Activated naive CD8-positive, alpha-beta T cell (primary cell): ENCODE data around the gene NFATC4.
"Not testable (repeated sequence)": the region's sequence is repeated elsewhere in the genome, so short reads cannot be mapped to it uniquely, and the experiment has no call there.

ENCODE experiments used
- H3K27ac Mint-ChIP-seq: one replicate; pipeline ENCODE4 v1.8.0; 2021; ENCODE audit warnings: mixed read lengths
- H3K27me3 Mint-ChIP-seq: one replicate; pipeline ENCODE4 v1.8.0; 2021; ENCODE audit warnings: mixed read lengths
- H3K36me3 Mint-ChIP-seq: one replicate; pipeline ENCODE4 v1.8.0; 2021; ENCODE audit warnings: mixed read lengths
- H3K4me1 Mint-ChIP-seq: one replicate; pipeline ENCODE4 v1.8.0; 2021; ENCODE audit warnings: low read depth, mixed read lengths
- H3K4me3 Mint-ChIP-seq: one replicate; pipeline ENCODE4 v1.8.0; 2021; ENCODE audit warnings: mild to moderate bottlenecking, mixed read lengths
- H3K9me3 Mint-ChIP-seq: one replicate; pipeline ENCODE4 v1.8.0; 2021; ENCODE audit warnings: low read depth, mixed read lengths

NFATC4 gene

DNA sequence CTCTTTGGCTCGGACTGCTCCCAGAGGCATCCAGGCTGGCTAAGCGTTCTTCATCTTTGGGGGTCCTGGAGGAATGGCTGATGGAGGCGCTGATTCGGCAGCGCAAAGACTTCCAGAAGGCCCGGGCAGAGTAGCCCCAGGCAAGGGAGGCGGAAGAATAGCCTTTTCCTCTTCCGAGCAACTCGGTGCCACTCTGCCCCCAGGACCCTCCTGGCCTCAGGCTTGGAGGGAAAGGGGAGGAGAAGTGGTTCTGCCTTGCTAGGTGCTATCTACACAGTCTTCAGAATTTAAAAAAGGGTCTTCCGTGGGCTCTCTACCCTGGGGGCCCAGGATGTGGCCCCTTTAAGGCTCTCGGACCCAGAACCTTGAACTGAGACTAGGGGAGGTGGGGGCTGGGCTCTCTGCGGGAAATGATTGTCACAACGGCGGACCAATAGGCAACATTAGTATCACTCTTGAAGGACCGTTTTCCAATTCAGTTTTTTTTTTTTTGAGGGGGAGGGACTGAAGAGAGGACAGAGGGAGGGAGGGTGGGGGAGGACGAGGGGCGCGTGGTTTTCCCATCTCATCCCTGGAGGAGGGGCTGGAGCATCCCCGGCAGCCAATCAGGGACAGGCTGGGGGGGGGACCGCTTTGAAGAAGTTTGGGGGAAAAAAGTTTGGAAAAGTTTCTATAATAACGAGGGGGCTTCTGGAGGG is at the start of gene NFATC4:
NFATC4 (plus strand) TSS at position 671 of the 698 bp plus-strand sequence. CDS start 157 bp downstream, outside the sequence.
- Mint-ChIP-seq H3K4me1 (peaks cover 24% of the 10 kb centered on the region), H3K4me3 (peak within 1 kb of the TSS; percentile 75), H3K36me3 (no peaks in the 10 kb centered on the region), H3K9me3 (no peaks in the 10 kb centered on the region), H3K27me3 (peaks cover 26% of the 10 kb centered on the region), H3K27ac (no peak within 1 kb of the TSS)

DNA sequence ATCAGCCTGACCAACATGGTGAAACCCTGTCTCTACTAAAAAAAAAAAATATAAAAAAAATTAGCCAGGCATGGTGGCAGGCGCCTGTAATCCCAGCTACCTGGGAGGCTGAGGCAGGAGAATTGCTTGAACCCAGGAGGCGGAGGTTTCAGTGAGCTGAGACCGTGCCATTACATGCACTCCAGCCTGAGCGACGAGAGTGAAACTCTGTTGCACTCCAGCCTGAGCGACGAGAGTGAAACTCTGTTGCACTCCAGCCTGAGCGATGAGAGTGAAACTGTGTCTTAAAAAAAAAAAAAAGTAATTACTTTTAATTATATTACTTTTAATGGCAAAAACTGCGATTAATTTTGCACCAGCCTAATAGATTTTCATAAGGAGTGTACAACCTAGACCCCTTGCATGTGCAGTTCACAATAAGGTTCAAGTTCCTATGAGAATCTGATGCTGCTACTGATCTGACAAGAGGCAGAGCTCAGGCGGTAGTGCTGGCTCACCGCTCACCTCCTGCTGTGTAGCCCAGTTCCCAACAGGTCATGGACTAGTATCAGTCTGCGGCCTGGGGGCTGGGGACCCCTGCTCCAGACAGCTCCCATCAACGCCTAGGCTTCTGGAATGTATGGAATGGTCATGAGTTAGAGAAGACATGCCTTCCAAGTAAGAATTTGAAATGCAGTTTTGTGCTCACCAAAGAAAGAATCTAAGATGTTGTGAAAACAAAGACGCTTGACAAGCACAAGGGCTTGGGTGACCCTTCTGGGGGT is 46.6 kb upstream of the NFATC4 start:
- H3K9me3 Mint-ChIP-seq: no peaks in the 10 kb centered on the region
- no peak overlapping the region for H3K4me3 Mint-ChIP-seq
- H3K27ac Mint-ChIP-seq: no peak overlapping the region
- no peaks in the 10 kb centered on the region for H3K36me3 Mint-ChIP-seq
- no peaks in the 10 kb centered on the region for H3K27me3 Mint-ChIP-seq
- peaks cover 9% of the 10 kb centered on the region for H3K4me1 Mint-ChIP-seq

GRCh38 chr14:24322672-24323071 is 45.3 kb upstream of the NFATC4 start:
- H3K36me3 Mint-ChIP-seq: no peaks in the 10 kb centered on the region
- no peak overlapping the region for H3K4me3 Mint-ChIP-seq
- H3K27me3 Mint-ChIP-seq: no peaks in the 10 kb centered on the region
- peaks cover 9% of the 10 kb centered on the region for H3K4me1 Mint-ChIP-seq
- no peak overlapping the region for H3K27ac Mint-ChIP-seq
- H3K9me3 Mint-ChIP-seq: no peaks in the 10 kb centered on the region

GRCh38 chr14:24323341-24323740 is 44.6 kb upstream of the NFATC4 start:
- Mint-ChIP-seq H3K27me3 (no peaks in the 10 kb centered on the region), H3K4me1 (peaks cover 9% of the 10 kb centered on the region), H3K4me3 (no peak overlapping the region), H3K9me3 (no peaks in the 10 kb centered on the region), H3K27ac (no peak overlapping the region), H3K36me3 (no peaks in the 10 kb centered on the region)

DNA sequence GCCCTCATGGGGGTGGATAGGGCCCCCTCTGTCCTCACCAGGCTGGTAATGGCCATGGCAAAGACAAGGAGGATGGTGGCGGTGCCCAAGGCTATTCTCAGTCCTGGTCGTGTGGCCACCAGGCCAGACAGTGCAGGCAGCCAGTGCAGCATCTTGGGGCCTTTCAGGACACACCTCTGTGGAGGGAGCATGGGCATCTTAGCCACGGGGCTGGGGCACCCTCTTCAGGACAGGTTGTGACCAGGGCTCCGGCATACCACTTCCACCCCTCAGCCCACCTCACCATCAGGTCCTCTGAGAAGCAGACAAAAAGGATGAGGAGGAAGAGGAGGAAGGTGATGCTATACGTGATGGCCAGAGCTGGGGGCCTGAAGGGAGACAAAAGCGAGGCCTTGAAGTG is 44.0 kb upstream of the NFATC4 start:
- no peak overlapping the region for H3K27ac Mint-ChIP-seq
- H3K36me3 Mint-ChIP-seq: no peaks in the 10 kb centered on the region
- H3K27me3 Mint-ChIP-seq: no peaks in the 10 kb centered on the region
- no peak overlapping the region for H3K4me3 Mint-ChIP-seq
- H3K9me3 Mint-ChIP-seq: no peaks in the 10 kb centered on the region
- peaks cover 10% of the 10 kb centered on the region for H3K4me1 Mint-ChIP-seq

- no peaks in the 10 kb centered on the region for H3K36me3 Mint-ChIP-seq
- peaks cover under 1% of the 10 kb centered on the region for H3K27me3 Mint-ChIP-seq
- H3K4me3 Mint-ChIP-seq: no peak overlapping the region
- peaks cover 12% of the 10 kb centered on the region for H3K4me1 Mint-ChIP-seq
- no peak overlapping the region for H3K27ac Mint-ChIP-seq
- H3K9me3 Mint-ChIP-seq: no peaks in the 10 kb centered on the region
Measured at GRCh38 chr14:24325041-24325530, 42.9 kb upstream of the NFATC4 start.

DNA sequence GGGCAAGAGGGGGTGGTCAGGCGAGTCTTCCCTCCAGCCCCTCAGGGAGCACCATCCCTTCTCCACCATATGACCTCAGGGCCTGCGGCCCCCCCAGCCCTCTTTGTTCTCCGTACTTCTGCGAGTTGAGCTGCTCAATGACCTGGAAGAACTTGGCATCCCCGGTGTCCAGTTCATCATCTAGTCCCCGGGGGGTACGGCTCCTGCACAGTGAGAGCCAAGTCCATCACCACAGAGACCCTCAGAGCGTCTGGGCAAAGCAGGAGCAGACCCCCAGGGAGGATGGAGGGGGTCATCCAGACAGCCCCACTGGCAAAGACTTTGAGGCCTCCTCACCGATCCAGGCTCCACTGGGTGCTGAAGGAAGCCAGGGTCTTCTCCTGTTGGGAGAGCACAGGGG is 42.0 kb upstream of the NFATC4 start:
- Mint-ChIP-seq H3K27ac (no peak overlapping the region), H3K9me3 (no peaks in the 10 kb centered on the region), H3K4me3 (no peak overlapping the region), H3K36me3 (no peaks in the 10 kb centered on the region), H3K27me3 (peaks cover 1% of the 10 kb centered on the region), H3K4me1 (peaks cover 16% of the 10 kb centered on the region)

GRCh38 chr14:24327303-24327702 is 40.7 kb upstream of the NFATC4 start:
- no peaks in the 10 kb centered on the region for H3K9me3 Mint-ChIP-seq
- no peaks in the 10 kb centered on the region for H3K36me3 Mint-ChIP-seq
- H3K4me3 Mint-ChIP-seq: no peak overlapping the region
- no peak overlapping the region for H3K27ac Mint-ChIP-seq
- H3K27me3 Mint-ChIP-seq: peaks cover 5% of the 10 kb centered on the region
- H3K4me1 Mint-ChIP-seq: peaks cover 23% of the 10 kb centered on the region

DNA sequence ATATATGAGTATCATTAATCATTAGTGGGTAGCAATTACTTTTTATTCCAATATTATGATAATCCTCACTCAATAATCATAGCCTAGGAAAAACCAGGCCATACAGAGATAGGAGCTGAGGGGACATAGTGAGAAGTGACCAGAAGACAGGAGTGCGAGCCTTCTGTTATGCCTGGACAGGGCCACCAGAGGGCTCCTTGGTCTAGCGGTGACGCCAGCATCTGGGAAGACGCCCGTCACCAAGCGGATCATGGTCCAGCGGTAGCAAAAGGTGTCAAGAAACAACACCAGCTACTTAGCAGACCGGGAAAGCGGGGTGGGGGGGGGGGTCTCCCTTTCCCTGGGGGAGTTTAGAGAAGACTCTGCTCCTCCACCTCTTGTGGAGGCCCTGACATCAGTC is 40.1 kb upstream of the NFATC4 start:
- not testable (repeated sequence) for H3K27ac Mint-ChIP-seq, H3K36me3 Mint-ChIP-seq, H3K4me3 Mint-ChIP-seq, H3K27me3 Mint-ChIP-seq, H3K9me3 Mint-ChIP-seq
- peaks cover 28% of the 10 kb centered on the region for H3K4me1 Mint-ChIP-seq

DNA sequence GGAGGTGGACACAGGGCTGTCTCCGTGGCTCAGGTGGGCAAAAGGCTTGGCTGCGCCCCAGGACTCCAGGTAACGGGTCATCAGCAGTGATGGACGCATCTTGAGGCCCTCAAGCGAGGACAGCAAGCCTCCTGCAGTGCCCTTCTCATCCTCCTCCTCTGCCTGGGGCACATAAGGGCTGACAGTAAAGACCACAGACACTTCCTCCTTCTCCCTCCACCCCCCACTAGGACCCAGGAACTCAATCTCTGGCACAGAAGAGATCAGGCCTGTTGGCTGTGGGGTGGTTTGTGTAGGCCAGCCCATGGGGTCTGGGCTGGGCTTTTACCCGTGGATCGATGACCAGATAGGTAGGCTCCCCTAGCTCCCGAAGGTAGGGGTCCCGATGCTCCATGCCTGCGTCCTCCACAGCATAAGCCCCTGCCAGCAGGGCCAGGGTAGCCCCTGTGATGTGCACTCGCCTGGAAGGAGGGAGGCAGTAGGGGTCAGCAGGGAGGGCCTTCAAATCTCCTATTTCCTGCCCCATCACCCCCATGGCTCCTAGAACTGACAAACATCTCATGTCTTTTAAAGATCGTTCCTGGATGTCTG is 38.8 kb upstream of the NFATC4 start:
- Mint-ChIP-seq H3K4me1 (peaks cover 39% of the 10 kb centered on the region), H3K36me3 (no peaks in the 10 kb centered on the region), H3K27ac (no peak overlapping the region), H3K27me3 (peaks cover 6% of the 10 kb centered on the region), H3K9me3 (no peaks in the 10 kb centered on the region), H3K4me3 (no peak overlapping the region)

DNA sequence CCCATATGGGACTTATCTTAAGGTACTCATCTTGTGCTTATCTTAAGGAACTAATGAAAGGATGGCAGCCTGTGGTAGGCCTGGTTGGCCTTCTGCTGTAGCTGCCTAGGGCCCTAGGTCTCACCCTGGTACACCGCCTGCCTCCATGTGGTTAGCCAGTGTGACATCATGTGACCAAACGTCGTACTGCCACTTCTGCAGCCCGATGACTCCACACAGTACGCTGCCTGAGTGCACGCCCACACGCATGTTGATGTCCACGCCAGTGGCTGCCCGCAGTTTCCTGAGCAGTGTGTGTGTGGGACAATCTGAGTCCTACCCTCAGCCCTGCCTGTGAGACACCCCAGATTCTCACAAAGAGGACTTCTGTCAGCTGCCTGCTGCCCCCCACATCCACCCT is 38.2 kb upstream of the NFATC4 start:
- Mint-ChIP-seq H3K9me3 (no peaks in the 10 kb centered on the region), H3K27ac (no peak overlapping the region), H3K27me3 (peaks cover 6% of the 10 kb centered on the region), H3K4me1 (peaks cover 41% of the 10 kb centered on the region), H3K4me3 (no peak overlapping the region), H3K36me3 (no peaks in the 10 kb centered on the region)

DNA sequence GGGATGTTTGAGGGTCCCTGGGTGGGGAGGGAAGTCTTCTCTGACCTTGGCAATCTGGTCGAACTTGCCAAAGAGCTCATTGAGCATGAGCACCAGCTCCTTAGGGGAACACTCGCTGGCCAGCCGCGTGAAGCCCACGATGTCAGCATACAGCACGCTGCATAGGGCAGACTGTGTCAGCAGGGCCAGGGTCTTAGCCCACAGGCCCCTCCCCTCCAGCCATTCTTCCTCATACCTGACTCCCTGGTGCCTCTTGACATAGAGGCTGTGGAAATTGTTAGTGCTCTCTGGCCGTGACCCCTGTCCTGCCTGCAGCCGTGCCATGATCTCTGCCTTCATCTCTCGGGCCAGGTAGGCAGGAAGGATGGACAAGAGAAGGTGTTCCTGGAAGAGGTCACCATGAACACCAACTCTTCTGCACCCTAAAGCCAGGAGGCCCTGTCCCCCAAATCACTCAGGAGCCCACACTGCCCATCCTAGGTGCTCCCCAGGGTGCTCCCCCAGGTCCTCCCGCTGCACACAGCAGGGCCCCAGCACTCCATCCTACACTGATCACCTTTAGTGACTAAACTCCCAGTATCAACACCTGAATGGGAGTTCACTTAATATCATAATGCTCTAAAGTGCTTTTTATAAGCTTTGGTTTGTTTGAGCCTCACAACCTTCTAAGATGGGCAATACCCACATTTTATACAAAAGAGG is 36.9 kb upstream of the NFATC4 start:
- peaks cover 1% of the 10 kb centered on the region for H3K36me3 Mint-ChIP-seq
- peaks cover 47% of the 10 kb centered on the region for H3K4me1 Mint-ChIP-seq
- H3K4me3 Mint-ChIP-seq: no peak overlapping the region
- no peaks in the 10 kb centered on the region for H3K9me3 Mint-ChIP-seq
- no peak overlapping the region for H3K27ac Mint-ChIP-seq
- peaks cover 8% of the 10 kb centered on the region for H3K27me3 Mint-ChIP-seq

- peak overlapping the region; percentile 92 for H3K4me3 Mint-ChIP-seq
- peak overlapping the region; percentile 82 for H3K27ac Mint-ChIP-seq
- peaks cover 8% of the 10 kb centered on the region for H3K27me3 Mint-ChIP-seq
- H3K9me3 Mint-ChIP-seq: no peaks in the 10 kb centered on the region
- peaks cover 2% of the 10 kb centered on the region for H3K36me3 Mint-ChIP-seq
- H3K4me1 Mint-ChIP-seq: peaks cover 49% of the 10 kb centered on the region
Measured at GRCh38 chr14:24331731-24332267, 36.2 kb upstream of the NFATC4 start.

- Mint-ChIP-seq H3K9me3 (no peaks in the 10 kb centered on the region), H3K4me1 (peaks cover 45% of the 10 kb centered on the region), H3K27me3 (peaks cover 8% of the 10 kb centered on the region)
Measured at GRCh38 chr14:24332268-24332993, 35.6 kb upstream of the NFATC4 start.

More at GRCh38 chr14:24332268-24332993, 35.6 kb upstream of the NFATC4 start:
- H3K4me3 Mint-ChIP-seq: peak overlapping the region; percentile 92
- peaks cover 2% of the 10 kb centered on the region for H3K36me3 Mint-ChIP-seq
- peak overlapping the region; percentile 82 for H3K27ac Mint-ChIP-seq
